ENCODE measurements around the gene SCML2.

DNA sequence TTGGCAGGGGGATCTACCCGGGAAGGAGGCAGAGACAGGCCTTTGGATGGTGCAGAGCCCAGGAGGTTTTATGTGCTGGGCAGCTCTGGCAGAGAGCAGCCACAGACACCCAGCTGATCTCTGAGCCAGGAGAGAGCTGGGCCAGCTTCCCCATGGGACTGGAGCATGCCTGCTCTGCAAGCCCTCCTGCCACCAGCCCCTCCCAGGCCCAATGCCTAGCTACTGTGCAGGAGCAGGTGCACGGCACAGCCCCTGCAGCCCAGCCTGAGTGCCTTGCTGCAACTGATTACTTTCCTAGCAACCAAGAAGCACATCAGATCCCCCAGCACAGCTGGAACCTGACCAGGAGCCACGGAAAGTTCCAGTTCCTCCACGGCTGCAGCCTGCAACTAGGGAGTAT is 76.0 kb downstream of the SCML2 start:
- TF ChIP-seq POLR2A (IDR thresholded peaks at IDR 0.05), result no peak
- TF ChIP-seq, protein P1, sequence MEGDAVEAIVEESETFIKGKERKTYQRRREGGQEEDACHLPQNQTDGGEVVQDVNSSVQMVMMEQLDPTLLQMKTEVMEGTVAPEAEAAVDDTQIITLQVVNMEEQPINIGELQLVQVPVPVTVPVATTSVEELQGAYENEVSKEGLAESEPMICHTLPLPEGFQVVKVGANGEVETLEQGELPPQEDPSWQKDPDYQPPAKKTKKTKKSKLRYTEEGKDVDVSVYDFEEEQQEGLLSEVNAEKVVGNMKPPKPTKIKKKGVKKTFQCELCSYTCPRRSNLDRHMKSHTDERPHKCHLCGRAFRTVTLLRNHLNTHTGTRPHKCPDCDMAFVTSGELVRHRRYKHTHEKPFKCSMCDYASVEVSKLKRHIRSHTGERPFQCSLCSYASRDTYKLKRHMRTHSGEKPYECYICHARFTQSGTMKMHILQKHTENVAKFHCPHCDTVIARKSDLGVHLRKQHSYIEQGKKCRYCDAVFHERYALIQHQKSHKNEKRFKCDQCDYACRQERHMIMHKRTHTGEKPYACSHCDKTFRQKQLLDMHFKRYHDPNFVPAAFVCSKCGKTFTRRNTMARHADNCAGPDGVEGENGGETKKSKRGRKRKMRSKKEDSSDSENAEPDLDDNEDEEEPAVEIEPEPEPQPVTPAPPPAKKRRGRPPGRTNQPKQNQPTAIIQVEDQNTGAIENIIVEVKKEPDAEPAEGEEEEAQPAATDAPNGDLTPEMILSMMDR (IDR thresholded peaks at IDR 0.05), result no peak

All from body of pancreas (tissue), 4 donors.